HG02678 (cell line): ENCODE results near the gene CCNY.

Experiments
- ATAC-seq: cut with Tn5 transposase; IDR thresholded peaks from one replicate; pipeline ENCODE4 v1.9.1; 2021; ENCODE audit warnings: mild to moderate bottlenecking, moderate library complexity; ENCODE audit not compliant: unreplicated experiment

CCNY gene

DNA sequence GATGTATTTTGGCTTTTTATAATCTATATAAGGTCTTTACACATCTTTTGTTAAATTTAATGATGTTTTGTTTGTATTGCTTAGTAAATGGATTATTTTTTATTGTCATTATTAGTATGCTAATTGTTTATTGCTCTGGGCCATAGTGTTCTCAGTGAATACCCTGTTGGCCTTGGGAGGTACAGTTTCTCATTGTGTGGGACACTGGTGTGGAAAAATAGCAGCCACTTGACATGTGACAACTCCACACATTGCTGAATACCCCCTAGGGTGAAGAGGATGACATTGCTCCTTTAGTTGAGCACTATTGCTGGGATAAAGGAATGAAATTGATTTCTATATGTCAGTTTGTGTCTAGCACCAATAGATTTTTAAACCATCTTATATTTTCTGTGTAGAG lies 130.9 kb downstream of the CCNY start:
- no peak for ATAC-seq

DNA sequence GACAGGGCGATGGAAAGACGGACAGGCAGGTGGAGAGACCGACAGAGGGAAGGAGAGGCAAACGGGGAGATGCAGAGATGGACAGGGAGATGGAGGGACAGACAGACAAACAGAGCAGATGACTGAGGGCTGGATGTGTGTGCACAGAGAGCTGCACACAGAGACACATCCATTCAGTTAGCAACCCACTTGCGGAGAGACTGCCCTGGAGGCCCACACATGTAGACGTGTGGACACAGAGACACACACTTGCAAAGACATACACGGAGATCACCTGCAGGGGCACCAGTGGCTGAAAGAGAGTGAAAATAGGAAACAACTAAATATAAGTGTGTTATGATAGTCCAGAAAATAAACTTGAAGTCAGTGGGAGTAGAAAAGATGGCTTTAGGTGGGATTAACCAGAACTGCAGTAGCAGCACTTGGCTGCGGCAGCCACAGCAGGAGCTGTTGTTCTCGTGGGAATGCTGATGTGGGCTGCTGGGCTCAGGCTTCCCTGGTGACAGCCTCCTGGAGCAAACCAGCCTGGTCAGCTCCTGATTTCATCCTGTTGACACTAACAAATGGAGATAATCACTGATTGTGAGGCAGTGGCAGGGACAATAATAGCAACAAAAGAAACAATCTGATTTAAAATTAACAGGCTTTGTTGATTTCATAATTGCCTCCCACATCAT lies 134.1 kb downstream of the CCNY start:
- no peak for ATAC-seq

DNA sequence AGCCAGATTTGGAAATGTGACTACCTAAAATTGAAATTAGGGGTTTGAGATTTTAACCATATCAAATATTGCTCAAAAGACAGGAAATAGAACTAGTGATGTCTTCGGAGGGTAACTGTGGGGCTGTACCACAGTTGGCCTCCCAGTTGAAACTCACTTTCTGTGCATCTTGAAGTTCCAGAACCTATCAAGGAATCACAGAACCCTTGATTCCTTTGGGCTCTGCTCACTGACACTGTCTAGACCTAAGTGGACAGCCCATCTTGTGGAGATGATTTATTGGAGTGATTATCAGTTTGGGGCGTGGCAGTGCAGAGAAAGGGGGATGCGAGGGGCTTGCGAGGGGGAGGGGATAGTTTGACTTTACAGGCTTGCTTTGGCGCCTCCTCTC lies 134.6 kb downstream of the CCNY start:
- no peak for ATAC-seq

DNA sequence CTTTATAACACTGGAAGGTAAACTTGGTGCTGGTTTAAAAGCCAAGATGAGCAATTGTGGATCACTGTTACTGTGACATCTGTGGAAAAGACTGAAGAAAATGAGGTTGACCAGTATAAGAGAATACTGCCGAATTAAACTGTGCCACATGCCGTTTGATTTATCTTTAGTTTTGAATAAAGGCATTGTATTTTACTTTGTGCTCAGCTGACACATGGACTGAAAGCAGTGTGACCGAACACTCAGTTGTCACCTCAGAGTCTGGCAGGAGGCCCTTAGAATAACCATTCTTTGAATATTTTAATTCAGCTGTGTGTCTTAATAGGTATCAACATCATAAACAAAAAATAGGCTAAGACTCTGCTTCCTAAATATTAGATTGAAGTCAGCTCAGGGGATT lies 135.1 kb downstream of the CCNY start:
- no peak for ATAC-seq

DNA sequence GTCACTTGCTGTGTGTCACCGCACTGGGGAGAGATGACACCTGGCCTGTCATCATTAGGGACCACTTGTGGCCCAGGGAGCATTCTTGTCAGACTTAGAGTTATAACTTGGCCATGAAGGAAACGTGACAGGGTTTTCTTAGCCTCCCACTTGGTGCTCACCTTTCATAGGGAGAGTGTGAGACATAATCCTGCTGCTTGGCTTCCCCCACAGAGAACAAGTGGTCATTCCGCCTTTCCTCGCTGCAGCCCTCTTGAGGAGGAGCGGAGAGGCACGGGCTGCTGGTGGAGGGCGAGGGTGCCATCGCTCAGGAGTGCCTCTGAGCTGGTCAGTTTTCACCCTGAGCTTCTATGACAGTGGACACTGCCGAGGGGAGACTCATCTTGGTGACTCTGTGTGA lies 143.8 kb downstream of the CCNY start:
- no peak for ATAC-seq

DNA sequence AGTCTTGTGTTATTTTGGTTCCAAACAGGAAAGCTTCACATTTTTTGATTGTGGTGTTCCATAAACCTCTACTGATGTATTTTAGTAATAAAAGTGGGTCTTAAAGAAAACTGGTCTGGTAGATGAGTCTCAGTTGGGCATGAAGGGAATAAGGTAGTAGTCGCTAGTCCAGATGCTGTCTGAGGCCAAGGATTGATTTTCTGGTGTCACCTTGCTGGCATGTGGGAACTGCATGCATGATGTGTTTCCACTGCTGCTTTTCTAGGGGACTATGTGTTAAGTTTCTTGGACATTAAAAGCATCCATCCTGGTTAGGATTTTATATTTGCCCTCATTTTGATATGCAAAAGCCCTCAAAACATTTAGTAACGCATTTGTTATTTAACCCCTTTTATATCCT lies 145.1 kb downstream of the CCNY start:
- no peak for ATAC-seq

DNA sequence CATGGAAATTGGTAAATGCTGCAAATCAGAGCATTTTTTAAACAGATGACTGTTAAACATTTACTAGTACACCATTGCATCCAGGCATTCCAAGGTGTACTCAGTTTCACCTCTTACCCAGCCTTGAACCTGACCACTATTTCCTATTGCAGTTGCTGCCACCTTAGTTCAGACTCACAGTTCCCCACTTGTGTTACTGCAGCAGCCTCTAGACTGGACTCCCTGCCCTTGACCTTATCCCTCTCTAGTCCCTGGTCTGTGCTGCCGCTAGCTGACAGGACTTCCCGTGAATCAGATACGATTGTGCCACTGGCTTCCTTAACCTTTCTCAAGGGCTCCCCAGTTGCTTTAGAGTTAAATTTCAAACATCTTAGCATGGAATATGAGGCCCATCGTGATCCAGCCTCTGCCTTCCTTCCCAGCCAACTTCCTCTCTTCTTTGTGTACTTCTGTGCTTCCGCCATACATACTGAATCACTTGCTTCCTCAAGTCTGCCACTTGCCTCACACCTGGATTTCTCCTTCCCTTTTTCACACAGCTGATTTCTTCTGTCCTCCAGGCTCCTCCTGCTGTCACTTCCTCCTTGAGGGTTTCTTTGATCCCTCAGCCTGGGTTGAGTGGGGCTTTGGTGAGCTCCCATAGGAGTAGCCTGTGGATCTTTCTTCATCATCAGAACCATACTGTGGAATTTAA lies 150.1 kb downstream of the CCNY start:
- ATAC-seq, result no peak

DNA sequence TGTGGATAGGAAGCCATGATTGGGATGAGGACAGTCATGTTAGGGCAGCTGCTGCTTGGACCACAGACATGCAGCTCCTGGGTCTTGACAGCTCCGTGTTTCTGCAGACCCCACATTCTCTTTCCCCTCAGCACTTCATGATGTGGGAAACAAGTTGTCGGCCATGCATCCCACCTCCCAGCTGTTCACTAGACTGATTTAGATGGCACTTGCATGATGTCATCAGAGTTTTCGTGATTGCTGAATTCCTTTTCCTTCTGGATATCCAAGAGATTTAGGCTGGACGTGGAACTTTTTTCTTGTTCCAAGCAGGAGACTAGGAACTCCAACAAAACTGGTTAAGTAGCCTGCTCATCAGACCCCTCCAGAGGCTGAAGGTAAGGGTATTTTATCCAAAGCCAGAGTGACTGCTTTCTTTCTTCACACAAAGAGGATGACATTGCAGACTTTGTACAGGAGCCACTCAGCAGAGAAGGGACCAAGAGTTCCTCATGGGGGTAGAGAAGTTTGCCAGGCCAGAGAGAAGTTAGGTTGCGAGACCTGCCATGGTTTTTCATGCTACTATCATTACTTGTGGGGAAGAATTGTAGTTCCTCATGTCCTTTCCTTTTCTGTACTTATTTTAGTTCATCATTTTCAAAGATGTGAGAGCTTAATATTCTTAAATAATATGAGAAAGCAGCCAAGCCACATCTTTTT lies 151.2 kb downstream of the CCNY start:
- ATAC-seq, result no peak

DNA sequence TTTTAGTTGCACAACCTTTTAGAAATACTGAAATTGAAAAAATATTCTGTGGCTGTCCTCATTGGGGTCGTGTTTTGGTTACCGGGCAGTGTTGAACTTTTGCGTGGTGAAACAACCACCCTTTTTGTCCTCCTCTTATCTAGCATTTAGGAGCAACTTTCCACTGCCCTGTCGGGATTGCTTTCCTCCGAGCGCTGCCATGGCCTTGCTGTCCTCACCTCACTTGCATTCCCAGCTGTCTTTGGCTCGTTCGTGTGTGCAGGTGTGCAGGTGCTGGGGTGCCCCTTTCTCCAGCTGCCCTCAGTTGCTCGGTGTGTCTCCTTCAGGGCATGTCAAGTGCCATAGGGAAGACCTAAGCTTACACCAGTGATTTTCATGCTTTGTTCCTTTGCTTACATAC lies 151.9 kb downstream of the CCNY start:
- no peak for ATAC-seq

DNA sequence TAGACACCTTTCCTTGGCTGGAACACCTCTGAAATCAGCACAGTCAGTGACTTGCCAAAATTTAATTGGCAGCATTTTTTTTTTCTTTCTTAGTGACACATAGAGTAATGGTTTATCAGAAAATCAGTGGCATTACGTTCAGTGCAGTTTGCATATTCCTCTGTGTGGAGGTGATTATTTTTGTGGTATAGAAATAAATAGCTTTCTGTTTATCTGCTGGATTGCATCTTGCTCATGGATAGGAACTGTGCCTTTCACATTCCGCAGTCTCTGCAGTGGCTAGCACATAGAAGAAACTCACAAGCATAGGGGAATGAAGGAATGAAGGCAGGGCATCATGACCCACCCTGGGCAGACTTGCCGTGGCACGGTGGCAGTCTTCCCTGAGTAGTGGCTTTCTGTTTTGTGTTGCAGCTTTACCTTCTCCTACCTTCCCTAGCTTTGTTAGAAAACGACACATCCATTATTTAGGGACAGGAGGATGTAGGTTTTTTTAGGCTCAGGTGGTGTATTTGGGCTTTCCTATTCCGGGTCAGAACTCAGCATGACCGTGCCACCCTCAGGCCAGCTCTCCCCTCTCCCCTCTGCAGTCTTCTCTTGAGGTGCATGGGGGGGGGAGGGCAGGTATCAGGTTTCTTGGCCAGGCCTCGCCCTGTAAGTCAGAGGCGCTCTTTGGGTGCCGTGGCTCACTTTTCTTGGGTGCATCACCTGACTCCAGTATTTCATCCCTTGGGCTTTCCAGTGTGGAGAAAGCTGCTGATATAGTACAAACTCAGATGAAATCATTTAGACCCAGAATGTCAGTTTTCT lies 156.3 kb downstream of the CCNY start:
- ATAC-seq, result no peak

DNA sequence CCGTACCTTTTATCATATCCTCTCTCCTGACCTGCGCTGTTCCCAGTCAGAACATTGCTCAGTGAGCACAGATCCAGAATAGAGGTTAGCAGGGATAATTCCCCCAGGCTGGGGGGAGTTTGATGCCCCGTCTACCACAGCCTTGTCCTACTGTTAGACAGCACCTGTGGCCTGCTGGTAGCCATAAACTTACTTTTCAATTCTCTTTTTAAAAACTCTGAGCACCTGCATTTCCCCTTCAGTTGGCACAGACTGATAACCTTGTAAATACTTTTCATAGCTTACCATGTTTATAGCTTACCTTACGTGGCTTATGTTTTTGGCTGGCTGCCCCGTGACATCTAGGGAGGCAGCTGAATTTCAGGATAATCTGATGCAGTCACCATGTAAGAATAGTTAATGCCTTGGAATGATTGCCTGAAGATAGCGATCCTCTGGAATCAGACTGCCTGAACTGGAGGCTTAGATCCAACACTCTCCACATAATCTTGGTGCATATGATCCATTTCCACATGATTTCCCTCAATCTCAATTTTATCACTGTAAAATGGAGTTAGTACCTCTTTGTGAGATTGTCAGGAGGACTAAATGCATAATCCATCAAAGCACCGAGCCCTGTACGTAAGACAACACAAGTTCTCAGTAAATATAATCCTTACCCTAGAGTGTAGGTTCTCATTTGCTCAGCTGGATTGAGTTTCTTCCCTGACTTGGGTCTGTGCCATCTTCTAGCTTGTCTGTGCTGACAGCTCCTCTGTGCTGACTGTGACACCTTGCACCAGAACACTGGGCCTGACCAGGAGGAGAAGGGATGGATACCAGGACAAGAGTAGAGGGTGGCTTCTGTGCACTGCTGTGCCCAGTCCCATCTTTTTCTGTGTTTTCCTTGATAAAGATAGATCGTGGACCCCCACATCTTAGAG lies 157.1 kb downstream of the CCNY start:
- no peak for ATAC-seq

DNA sequence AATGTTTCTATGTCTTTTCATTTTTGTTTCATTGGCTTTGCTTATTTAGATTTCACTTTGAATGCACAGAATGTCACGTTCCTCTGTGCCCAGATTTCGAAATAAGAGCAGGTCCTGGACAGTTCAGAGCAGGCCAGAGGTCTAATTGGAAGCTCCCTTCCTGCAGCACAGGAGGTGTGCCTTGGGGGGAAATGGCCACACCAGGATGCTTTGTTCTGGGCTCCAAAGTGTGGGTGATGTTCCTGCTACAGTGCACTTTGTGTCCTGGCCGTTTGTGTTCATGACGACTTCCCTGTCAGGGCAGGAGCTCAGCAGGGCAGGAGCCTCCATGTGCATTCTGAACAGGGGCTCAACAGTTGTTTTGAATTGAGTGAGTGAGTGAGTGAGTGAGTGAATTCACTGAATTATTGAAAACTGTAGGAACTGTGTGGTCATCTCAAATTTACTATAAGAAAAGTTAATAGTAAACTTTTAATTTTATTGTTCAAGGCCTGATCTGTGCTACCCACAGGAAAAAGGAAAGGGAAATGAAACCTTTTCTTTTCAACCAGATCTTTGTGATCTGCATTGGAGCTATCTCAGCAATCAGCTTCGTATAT lies 159.3 kb downstream of the CCNY start:
- peak; percentile 47 for ATAC-seq

DNA sequence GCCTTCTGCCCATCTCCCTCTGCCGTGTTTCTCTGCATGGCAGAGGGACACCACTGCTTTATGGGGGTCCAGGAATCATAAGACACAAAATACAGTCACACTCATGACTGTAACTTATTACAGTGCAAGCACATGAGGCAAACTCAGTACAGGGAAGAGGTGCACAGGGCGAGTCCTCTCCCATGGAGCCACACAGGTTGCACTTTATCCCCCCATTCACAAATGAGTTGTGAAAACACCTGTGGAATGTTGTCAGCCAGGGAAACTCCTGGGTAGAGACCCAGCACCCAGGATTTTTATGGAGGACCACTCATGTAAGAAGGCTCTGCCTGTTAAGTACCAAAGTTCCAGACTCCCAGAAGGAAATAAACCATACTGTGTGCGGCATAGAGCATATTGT lies 161.6 kb downstream of the CCNY start:
- no peak for ATAC-seq

DNA sequence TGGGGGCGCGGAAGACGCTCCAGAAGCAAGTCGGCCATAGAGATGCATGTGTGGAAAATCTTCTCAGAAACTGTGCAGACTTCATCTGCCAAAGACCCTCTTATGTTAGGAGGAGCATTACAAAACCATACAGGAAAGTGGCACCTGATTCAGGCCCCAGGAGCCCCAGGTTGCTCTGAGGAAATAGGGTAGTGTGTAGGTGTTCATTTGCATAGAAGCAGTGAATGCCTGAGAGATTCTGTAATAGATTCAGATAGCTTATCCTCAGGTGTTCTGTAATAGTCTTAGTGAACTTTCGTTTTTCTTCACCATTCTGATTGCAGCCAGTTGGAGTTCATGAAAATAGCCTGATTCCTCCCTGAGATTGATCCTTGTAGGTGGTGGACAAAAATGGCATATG lies 162.4 kb downstream of the CCNY start:
- peak; percentile 72 for ATAC-seq

DNA sequence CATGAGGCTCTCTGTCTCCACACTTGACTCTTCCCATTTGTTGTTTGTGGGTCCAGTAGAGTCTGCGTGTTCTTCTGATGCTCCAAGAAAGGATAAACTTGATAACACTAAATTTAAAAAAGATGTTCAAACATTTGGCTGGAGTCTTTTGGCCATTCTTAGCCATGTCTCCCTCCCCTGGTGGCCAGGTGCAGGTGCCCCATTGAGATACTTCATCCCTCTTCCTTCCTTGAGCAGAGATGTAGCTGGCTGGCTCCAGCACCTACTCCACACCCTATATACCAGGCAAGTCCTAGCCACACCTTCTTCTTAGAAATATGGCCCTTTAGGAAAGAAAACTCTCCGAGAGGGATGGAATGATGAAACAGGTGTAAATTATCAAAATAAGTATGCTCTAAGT lies 165.6 kb downstream of the CCNY start:
- ATAC-seq, result no peak

DNA sequence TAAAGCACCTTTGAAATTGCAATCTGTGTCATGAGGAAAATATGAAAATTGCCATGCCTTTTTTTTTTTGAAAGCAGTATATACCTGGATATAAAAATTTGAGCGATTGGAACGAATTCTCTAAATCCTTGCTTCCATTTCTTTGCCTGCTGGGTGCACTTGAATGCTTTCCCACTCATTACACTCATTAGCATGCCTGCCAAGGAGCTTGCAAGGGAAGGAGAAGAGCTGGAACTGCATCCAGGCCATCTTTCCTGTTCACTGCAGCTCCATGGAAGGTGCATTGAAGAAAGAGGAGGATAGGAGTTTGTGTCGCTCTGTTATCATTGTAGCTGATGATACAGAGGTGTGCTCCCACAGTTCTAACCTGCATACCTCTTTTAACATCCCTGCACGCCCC lies 166.4 kb downstream of the CCNY start:
- ATAC-seq, result no peak

DNA sequence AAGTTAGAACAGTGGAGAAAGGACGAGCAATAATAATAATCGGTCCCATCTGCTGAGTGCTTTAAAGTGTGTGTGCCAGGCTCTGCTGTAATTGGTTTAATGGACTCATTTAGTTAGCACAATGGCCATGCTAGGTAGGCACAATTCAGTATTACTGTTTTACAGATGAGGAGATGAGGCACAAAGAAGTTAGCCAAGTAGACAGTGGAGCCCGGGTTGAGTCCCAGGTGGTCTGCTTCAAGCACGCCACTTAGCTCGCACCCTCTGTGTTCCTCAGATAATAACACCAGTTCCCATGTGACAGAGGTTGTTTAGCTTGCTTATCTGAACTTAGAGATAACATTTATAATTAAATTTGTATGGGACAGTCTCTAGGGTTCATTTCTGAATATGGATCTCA lies 167.3 kb downstream of the CCNY start:
- ATAC-seq, result no peak

DNA sequence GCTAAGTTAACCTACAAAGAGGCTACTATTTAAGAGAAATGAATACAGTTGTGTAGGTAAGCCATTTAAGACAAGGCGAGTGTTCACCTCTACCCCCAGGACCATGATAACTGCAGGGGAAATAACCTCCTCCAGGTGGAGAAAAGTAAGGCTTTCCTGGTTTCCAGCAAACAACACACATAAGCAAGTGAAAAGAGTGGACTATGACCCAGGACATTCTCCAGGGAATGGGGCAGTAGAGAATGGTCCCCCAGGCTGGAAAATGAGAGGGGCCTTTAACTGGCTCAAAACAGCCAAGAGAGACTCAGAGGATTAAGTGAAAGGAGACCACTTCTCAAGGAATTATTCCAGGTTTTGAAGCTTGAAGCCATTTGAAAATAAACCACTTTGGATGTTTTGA lies 167.8 kb downstream of the CCNY start:
- ATAC-seq, result no peak

DNA sequence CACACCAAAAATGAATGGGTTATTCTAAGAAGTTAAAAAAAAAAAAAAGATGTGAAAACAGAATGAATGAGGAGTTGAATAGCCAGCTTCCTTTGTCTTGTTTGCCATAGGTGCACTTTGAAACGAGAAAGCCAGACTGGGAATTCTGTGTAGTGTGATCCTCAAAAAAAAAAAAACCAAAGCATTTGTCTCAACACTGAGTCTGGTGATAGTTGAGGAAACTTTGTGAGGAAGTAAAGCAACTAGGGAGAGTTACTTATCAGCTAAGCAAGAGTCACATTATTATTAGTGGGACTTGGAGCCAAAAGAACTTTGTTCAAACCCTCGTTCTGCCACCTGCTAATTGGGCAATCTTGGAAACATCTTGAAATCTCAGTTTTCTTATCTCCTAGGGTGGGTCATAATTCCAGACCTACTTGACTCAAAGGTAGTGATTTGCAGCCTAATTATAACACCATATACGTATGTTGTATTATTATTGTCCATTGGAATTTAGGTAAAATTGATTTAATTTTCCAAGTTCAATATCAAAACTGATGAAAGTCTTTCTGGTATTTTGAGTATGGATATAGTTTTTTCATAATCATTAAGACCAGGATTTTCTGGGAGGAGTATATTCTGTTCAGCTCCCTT lies 169.0 kb downstream of the CCNY start:
- no peak for ATAC-seq

DNA sequence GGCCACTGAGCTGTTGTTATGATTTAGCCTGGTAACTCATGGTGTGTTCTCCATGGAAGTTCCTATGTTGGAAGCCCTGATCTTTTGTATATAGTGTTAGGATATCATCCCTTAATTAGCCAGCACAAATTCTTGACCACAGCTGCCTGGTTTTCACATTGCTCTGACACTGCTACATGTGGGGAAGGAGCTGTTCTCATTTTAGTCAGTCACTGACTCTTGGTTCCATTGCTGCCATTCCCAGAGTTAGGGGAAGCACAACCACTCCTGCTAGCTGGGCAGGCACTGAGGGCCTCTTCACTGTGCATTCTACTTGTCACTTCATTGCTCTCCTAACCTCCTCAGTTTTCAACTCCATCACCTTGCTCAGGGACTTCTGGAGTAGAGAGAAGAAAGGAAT lies 170.4 kb downstream of the CCNY start:
- no peak for ATAC-seq
